ENCODE data around the gene DMTF1.

- TF ChIP-seq CTCF (IDR thresholded peaks at IDR 0.05) (no peak), EZH2 (IDR thresholded peaks at IDR 0.05; ENCODE audit: borderline replicate concordance, insufficient read depth, low read depth, low read length, poor library complexity, severe bottlenecking) (no peak)
Measured at GRCh38 chr7:87110778-87111177, 41.5 kb upstream of the DMTF1 start.
